HG02588 (cell line): Measurements from ENCODE around the gene SP3.

ENCODE experiments used
- ATAC-seq: cut with Tn5 transposase; IDR thresholded peaks from one replicate; pipeline ENCODE4 v1.9.1; 2021; ENCODE audit warnings: mild to moderate bottlenecking, moderate library complexity; ENCODE audit not compliant: unreplicated experiment

Gene SP3

DNA sequence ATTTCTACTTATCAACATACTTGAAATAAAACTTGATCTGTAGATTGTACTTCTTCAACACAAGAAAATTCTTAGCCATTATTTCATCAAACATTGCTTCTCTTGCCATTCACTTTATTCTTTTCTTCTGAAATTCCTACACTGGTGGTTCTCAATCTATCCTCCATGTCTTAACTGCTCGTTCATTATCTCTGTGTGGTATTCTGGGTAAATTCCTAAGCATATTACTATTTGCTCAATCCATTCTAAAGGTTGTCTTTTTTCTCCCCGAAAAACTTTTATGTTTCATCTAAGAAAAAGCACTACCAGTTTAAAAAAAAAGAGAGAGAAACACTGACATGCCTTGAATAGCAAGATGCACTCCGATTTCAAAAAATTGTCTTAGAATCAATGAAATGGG, 18.0 kb downstream of the SP3 start:
- ATAC-seq, result no peak

- no peak for ATAC-seq
Observed at GRCh38 chr2:173943738-173944137, 21.4 kb downstream of the SP3 start.

DNA sequence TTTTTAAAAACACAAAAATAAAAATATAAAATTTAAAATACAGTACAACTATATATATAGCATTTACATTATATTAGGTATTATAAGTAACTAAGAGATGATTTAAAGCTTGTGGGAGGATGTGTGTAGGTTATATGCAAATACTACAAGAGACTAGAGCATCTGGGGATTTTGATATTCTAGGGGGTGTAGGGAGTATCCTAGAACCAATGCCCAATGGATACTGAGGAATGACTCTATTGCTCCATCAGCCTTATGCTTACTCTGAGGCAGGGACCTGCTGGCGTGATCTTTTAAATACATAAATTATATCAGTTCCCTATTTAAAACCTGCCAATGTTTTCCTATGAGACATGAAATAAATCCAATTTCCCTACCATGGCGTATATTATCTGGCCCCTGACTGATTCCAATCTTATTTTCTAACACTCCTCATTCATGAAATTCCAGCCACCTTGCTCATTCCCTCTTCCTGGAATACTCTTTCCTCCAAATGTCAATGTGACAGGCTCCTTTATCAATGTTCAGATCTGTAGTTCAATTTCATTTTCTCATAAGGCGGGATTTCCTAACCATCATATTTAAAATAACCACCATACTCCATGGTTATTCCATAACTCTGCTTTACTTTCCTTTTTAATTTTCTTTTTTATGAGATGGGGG, 22.2 kb downstream of the SP3 start:
- ATAC-seq, result no peak

DNA sequence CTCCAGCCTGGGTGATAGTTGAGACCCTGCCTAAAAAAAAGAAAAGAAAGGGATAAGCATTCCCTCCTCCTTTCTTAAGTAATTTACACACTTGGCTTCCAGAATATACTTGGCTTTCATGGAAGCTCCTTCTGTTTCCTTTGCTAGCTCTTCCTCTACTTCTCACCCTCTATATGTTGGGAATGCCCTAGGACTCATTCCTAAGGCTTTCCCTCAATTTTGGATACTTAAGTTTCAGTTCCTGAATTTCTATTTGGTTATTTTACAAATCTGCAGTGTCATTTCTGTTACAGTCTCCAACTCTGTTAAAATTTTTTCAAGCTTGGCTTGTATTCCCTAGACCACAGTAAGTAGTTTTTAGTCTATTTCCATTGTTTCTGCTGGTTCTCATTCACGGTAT, 23.6 kb downstream of the SP3 start:
- no peak for ATAC-seq

DNA sequence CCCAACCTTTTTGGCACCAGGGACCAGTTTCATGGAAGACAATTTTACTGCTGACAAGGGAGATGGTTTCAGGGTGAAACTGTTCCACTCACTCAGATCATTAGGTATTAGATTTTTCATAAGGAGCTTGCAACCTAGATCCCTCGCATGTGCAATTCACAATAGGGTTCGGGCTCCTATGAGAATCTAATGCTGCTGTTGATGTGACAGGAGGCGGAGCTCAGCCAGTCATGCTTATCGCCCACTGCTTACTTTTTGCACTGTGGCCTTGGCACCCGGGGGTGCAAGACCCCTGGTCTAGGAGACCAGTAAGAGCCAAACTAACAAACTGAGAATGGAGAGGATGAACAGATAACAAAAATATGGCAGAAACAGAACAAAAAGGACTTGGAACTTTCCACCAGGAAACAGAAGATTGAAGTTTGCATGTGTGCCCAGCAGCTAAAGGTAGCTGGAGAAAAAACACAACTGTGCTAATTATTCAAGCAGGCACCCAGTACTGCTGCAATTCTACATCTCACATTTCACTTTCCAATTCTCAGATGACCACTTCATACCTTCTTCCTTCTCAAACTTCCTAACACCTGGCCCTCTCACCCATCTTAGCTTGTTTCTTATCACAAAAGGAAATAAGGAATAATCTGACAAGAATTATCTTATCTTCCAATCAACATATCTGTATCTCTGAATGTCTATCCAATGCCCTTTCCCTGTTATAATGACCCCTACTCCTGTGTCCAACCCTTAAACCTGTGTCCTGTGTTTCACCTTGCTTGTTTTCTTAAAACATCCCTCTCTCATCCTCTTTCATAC, 24.8 kb downstream of the SP3 start:
- peak; percentile 42 for ATAC-seq

GRCh38 chr2:173938700-173939384, 26.3 kb downstream of the SP3 start:
- ATAC-seq, result no peak

DNA sequence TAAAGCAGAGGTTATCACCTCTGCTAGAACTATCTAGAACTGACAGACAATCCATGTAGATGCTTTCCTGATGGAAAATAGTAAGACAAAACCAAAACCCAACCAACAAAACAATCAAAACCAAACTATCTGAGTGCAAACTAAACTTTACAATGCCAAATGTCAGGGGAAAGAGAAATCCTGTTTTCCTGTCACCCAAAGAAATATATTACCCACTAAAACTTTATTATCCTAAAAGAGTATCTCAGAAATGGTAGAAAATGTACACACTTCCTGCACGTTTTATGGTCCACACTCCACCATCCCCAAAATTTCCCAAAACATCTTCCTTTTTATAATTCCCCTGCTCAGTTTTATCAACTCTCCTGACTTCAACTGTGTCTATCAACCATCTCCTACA, 29.9 kb downstream of the SP3 start:
- no peak for ATAC-seq

- ATAC-seq, result no peak
Observed at GRCh38 chr2:173934895-173935294, 30.3 kb downstream of the SP3 start.

DNA sequence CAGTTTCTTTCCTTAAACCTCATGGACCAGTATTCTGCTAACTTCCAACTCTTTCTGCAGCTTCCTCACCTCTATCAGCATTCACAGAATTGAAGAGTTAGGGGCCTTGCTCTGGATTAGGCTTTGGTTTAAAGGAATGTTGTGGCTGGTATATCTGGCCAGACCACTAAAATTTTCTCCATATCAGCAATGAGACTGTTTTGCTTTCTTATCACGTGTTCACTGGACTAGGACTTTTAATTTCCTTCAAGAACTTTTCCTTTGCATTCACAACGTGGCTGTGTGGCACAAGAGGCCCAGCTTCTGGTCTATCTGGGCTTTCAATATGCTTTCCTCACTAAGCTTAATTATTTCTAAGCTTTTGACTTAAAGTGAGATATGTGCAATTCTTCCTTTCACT, 33.4 kb downstream of the SP3 start:
- no peak for ATAC-seq

DNA sequence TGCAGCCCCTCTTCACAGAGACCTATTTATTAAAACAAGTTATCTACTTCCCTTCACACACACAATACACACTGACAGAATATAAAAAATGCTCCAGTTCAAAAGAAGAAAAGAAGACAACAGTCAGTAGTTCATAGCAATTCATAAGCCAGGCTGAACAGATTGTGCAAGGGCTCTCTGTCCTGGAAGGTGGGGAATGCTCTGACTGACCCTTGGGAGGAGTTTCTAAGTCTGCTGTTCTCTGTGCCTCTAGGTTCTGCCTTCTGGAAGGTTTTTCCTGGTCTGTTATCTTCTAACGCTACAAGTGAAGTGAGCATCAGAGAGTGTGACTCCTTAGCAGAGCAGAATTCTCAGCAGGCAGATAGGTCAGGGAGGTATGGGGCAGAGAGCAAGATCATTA, 35.7 kb downstream of the SP3 start:
- no peak for ATAC-seq

DNA sequence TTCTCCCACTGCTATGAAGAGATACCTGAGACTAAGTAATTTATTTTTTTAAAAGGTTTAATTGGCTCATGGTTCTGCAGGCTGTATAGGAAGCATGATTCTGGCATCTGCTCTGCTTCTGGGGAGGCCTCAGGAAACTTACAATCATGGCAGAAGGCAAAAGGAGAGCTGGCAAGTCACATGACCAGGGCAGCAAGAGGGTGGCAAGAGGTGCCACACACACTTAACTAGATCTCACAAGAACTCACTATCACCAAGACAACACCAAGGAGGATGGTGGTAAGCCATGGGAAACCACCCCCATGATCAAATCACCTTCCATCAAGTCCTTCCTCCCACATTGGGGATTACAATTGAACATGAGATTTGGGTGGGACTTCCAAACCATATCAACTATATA, 38.3 kb downstream of the SP3 start:
- no peak for ATAC-seq

DNA sequence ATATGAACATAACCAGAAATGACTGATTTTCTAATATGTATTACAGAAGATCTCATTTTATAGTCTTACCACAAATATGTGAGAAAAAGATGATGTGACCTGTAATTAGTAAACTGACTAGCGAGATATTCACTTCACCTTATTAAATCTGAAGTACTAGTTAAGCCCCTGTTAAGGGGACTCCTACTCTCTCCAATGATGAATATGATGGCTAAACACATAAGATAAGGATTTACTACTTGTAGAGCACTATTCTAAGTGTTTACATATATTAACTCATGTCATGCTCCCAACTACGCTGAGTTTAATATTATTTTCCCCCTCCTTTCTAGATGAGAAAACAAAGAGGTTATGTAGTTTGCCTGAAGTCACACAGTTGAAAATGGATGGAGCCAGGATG, 40.9 kb downstream of the SP3 start:
- no peak for ATAC-seq

DNA sequence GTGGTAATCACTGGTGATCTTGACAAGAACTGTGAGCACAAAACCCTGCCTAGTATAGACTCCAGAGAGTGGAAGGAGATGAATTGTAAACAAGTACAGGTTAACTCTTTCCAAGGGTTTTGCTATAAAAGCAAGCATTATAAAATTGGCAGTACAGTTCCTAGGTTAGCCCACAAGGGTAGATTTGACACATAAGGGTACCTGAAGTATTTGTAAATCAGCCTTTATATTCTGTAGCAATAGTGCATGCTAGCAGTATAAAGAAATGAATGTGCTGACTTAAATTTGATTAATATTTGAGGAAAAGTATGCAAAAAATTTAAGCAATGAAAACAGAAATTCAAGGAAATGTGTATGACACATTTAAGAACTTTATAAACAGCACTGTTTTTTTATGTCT, 42.4 kb downstream of the SP3 start:
- ATAC-seq, result no peak

GRCh38 chr2:173922068-173922467, 43.1 kb downstream of the SP3 start:
- no peak for ATAC-seq

- ATAC-seq, result no peak
Observed at GRCh38 chr2:173914055-173914927, 50.9 kb downstream of the SP3 start.

DNA sequence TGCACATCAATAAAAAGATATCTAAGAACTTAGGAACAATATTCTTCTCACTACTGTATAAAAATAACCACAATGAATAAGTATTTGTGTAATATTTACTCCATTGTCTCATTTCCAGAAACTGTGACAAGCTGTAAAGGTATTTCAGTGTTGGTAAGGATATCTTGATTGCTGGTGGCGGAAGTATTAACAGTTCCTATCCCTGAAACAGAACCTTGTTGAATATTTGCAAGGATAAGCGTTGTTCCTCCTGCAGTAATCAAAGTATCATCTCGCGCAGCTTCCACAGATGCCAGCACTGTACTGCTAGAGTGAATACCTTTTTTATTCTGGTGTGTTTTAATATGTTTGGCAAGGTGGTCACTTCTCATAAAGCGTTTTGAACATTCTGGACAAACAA, 55.3 kb downstream of the SP3 start:
- no peak for ATAC-seq

DNA sequence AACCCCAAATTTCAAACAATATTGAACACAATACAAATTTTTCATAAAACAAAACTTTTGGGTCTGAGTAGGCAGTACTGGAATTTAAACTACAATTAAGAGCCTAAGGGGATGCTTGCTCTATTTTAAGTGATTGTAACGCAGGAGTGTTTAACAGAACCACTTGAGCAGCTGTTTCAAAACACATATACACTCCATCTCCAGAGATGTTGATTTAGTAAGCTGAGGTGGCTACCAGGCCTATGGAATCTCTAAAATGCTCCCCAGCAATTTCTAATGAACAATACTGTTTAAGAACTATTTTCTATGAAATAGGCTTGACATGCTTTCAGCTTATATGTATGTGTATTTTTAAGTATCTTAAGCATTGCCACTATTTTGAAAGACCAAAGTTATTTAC, 58.5 kb downstream of the SP3 start:
- ATAC-seq, result no peak

- ATAC-seq, result no peak
Observed at GRCh38 chr2:173903601-173904394, 61.4 kb downstream of the SP3 start.

DNA sequence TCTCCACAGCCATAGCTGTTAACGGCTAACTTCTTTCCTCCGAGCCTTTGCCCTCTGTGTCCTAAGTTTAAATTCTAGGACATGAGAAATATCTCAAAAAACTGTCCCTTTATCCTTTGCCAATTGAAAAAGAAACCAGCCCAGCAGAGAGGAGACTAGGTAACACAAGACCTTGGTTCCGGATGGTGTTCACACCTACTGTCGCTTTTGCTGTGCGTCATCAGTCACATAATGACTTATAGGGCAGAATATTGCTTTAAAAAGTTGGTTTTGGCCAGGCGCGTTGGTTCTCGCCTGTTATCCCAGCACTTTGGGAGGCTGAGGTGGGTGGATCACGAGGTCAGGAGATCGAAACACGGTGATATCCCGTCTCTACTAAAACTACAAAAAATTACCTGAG, 66.2 kb downstream of the SP3 start:
- no peak for ATAC-seq

- ATAC-seq, result peak; percentile 93
Observed at GRCh38 chr2:173898178-173898668, 67.0 kb downstream of the SP3 start.
